Measurements from ENCODE around the gene MAL. TPM values are rescaled to one million over a fixed set of nuclear protein-coding genes. Genes with fewer than 3 reads are reported as not detected.

Gene MAL
- total and polyA plus RNA-seq, 2 of the 4 experiments (the other 2 are of a cell fraction): not detected

DNA sequence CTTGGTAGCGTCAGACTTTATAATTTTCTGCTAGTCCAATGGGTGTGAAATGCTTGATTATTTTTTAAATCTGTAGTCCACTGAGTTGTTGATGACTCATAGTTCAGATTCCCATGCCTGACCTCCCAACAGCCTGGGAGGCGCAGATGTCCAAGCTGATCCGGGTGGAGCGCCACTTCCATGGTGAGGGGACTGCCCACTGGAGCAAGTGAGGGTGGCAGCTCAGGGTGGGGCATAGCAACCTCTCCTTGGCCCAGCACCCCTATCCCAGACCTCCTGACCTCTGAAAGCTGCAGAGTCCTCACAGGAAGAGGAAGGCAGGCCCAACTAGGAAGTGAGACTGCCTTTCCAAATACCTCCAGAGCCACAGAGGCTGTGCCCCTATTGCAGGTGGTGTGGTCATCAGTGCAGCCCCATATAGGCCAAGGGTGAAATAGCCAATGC, 4.4 kb downstream of the MAL start:
- ATAC-seq (ENCODE audit: low read depth) (no peak), DNase-seq (no peak)
- H2AK9ac ChIP-seq (replicated peaks; ENCODE audit: low read depth, low read length, poor library complexity): no peak overlapping the region
- no peak overlapping the region for H3K9ac ChIP-seq (ENCODE audit: low read depth, low read length)
- H2AK5ac ChIP-seq (ENCODE audit: low read depth, low read length): no peak overlapping the region
- H3K27ac ChIP-seq (ENCODE audit: insufficient read depth, low read length): no peak overlapping the region
- H2BK15ac ChIP-seq (ENCODE audit: low read depth, low read length): no peak overlapping the region
- no peak overlapping the region for H3K4ac ChIP-seq (ENCODE audit: low read depth, low read length)
- H2AFZ ChIP-seq (replicated peaks; ENCODE audit: low read length, poor library complexity): no peak overlapping the region
- H4K20me1 ChIP-seq (ENCODE audit: insufficient read depth, low read length): no peaks in the 10 kb centered on the region
- H2BK120ac ChIP-seq (ENCODE audit: low read depth, low read length): no peak overlapping the region
- no peak overlapping the region for H2BK5ac ChIP-seq (ENCODE audit: low read depth, low read length, poor library complexity, severe bottlenecking)
- in situ Hi-C loops (cut with MboI; ENCODE audit: low sequenced_read_pairs) (no loop called here), dilution Hi-C loops (cut with HindIII; ENCODE audit: low sequenced_read_pairs, unreplicated experiment) (no loop called here), intact Hi-C loops (cut with micrococcal nuclease) (no loop called here)
- no CpG with 5 or more reads among the region's 4 CpGs for WGBS, 2 experiments (ENCODE audit: extremely low coverage in 2 of 2, insufficient read length in 1 of 2)
- H3K9me3 ChIP-seq (ENCODE audit: control insufficient read depth, insufficient read depth, low read length): no peaks in the 10 kb centered on the region
- H3K4me1 ChIP-seq (ENCODE audit: control insufficient read depth, insufficient read depth, low read length): peaks cover 4% of the 10 kb centered on the region; the same call in 1 of the 2 replicates
- no peak overlapping the region for H2BK20ac ChIP-seq (ENCODE audit: low read depth, low read length)
- no peak overlapping the region for H4K8ac ChIP-seq (ENCODE audit: low read depth in 2 of 2, low read length in 2 of 2)
- H3K56ac ChIP-seq (ENCODE audit: extremely low read depth, insufficient read depth, low read length): no peak overlapping the region
- H3K14ac ChIP-seq (replicated peaks; ENCODE audit: low read depth, low read length): no peak overlapping the region
- no peak overlapping the region for H3K4me2 ChIP-seq (ENCODE audit: low read depth, low read length)
- H3K27me3 ChIP-seq (ENCODE audit: control insufficient read depth, insufficient read depth, low read length): peaks cover 78% of the 10 kb centered on the region
- H3K18ac ChIP-seq (ENCODE audit: low read depth, low read length): no peak overlapping the region
- no peaks in the 10 kb centered on the region for H3K36me3 ChIP-seq (ENCODE audit: control insufficient read depth, insufficient read depth, low read length)
- H3K79me1 ChIP-seq (ENCODE audit: low read depth in 1 of 2, low read length in 2 of 2): no peaks in the 10 kb centered on the region
- TF ChIP-seq NFE2L2 (IDR thresholded peaks at IDR 0.05; ENCODE audit: low read depth, low read length) (no peak), SMC3 (IDR thresholded peaks at IDR 0.05; ENCODE audit: low read depth, low read length) (no peak), MXI1 (IDR thresholded peaks at IDR 0.05; ENCODE audit: borderline replicate concordance, low read depth, low read length) (no peak), RCOR1 (IDR thresholded peaks at IDR 0.05; ENCODE audit: insufficient replicate concordance, low read length) (no peak), MAFK (IDR thresholded peaks at IDR 0.05; ENCODE audit: low read depth, low read length) (no peak)
- TF ChIP-seq, protein P1, sequence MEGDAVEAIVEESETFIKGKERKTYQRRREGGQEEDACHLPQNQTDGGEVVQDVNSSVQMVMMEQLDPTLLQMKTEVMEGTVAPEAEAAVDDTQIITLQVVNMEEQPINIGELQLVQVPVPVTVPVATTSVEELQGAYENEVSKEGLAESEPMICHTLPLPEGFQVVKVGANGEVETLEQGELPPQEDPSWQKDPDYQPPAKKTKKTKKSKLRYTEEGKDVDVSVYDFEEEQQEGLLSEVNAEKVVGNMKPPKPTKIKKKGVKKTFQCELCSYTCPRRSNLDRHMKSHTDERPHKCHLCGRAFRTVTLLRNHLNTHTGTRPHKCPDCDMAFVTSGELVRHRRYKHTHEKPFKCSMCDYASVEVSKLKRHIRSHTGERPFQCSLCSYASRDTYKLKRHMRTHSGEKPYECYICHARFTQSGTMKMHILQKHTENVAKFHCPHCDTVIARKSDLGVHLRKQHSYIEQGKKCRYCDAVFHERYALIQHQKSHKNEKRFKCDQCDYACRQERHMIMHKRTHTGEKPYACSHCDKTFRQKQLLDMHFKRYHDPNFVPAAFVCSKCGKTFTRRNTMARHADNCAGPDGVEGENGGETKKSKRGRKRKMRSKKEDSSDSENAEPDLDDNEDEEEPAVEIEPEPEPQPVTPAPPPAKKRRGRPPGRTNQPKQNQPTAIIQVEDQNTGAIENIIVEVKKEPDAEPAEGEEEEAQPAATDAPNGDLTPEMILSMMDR (conservative IDR thresholded peaks at IDR 0.05; ENCODE audit: low read depth, low read length): no peak
- TF ChIP-seq, protein P2, sequence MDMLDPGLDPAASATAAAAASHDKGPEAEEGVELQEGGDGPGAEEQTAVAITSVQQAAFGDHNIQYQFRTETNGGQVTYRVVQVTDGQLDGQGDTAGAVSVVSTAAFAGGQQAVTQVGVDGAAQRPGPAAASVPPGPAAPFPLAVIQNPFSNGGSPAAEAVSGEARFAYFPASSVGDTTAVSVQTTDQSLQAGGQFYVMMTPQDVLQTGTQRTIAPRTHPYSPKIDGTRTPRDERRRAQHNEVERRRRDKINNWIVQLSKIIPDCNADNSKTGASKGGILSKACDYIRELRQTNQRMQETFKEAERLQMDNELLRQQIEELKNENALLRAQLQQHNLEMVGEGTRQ (IDR thresholded peaks at IDR 0.05; ENCODE audit: low read depth, low read length): no peak
- no peak overlapping the region for H3K4me3 ChIP-seq (ENCODE audit: insufficient read depth, low read depth, low read length)
- H4K5ac ChIP-seq (ENCODE audit: low read depth, low read length): no peak overlapping the region
- CTCF ChIA-PET: no interaction called here
- POLR2A ChIA-PET (ENCODE audit: unreplicated experiment): no interaction called here
- H3K23ac ChIP-seq (ENCODE audit: low read depth, low read length): no peak overlapping the region
- H3K9me1 ChIP-seq (ENCODE audit: insufficient read depth, low read length): no peaks in the 10 kb centered on the region
- no peak overlapping the region for H4K91ac ChIP-seq (ENCODE audit: insufficient read depth, low read depth, low read length)
- no TSS peak for BruUV-seq (replicated peaks)

All from IMR-90 (cell line).